Adipose tissue (tissue), 3 donors: ENCODE results near the gene POGK. TPM values are rescaled to one million over a fixed set of nuclear protein-coding genes. Genes with fewer than 3 reads are reported as not detected.
"Not testable (repeated sequence)": the region's sequence is repeated elsewhere in the genome, so short reads cannot be mapped to it uniquely, and the experiment has no call there.

Experiments used
- H3K27ac ChIP-seq: one replicate; pipeline ENCODE4 v1.5.1; 2013; ENCODE audit warnings: low read depth, low read length
- WGBS, 3 donors: extraction: QIAGEN DNeasy Blood & Tissue Kit; methylation state at CpG; one replicate each; pipeline ENCODE4 v1.1.7; 2013; 5-methylcytosine and 5-hydroxymethylcytosine counted together
- polyA plus RNA-seq, 3 donors: library from polyadenylated mRNA; stranded (reverse); fragments of 200-250 nt; gene quantifications; one replicate each; pipeline ENCODE4 v1.2.3, GENCODE V29; 2013
- donor health status: healthy with polysubstance abuse.
- donor health status: Bipolar disorder and iron deficiency.
- donor health status: healthy.

The POGK gene, protein sequence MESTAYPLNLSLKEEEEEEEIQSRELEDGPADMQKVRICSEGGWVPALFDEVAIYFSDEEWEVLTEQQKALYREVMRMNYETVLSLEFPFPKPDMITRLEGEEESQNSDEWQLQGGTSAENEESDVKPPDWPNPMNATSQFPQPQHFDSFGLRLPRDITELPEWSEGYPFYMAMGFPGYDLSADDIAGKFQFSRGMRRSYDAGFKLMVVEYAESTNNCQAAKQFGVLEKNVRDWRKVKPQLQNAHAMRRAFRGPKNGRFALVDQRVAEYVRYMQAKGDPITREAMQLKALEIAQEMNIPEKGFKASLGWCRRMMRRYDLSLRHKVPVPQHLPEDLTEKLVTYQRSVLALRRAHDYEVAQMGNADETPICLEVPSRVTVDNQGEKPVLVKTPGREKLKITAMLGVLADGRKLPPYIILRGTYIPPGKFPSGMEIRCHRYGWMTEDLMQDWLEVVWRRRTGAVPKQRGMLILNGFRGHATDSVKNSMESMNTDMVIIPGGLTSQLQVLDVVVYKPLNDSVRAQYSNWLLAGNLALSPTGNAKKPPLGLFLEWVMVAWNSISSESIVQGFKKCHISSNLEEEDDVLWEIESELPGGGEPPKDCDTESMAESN
- polyA plus RNA-seq: 10 to 100 TPM in 2 of 3 donors, 1 to 10 TPM in 1; 6.2 to 11.2 (median 10.8) TPM

GRCh38 chr1:166838766-166839599, at the start of gene POGK:
Gene POGK (plus strand): TSS chr1:166839475. CDS start chr1:166840957, 1,482 bp downstream.
- WGBS, 3 donors: 0 to 1% (median 1%) methylated on average over 44 to 63 of the region's 63 CpGs
- peak within 1 kb of the TSS; percentile 68 for H3K27ac ChIP-seq

DNA sequence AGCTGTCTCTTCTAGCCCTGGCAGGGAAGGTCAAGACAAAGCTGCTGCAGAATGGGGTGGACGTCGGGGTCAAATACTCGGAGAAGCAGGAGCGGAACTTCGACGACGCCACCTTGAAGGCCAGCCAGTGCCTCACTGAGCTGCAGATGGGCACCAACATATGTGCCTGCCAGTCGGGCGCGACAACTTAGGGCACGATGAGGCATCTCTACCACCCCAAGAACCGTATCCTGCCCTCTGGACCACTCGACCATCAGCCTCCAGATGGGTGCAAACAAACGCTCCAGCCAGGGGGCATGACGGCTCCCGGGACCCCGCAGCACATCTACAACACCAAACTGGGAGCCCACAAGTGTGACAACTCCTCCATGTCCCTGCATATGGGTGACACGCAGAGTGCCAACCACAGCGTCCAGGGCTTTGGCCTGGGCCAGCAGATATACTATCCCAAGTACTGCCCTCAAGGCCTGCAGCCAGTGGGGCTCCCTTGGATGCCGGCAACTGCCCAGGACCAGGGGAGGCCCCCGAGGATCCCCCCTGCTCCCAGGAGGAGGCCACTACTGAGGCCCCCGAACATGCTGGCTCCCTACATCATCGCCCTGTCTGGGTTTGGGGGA, 42.5 kb upstream of the POGK start:
- 92 to 93% (median 93%) methylated on average over 23 of the region's 23 CpGs for WGBS, 3 donors
- no peak overlapping the region for H3K27ac ChIP-seq

- H3K27ac ChIP-seq: no peak overlapping the region
- WGBS, 3 donors: 80 to 95% (median 88%) methylated on average over 2 of the region's 2 CpGs
Measured at GRCh38 chr1:166808952-166809351, 30.3 kb upstream of the POGK start.

- 52 to 70% (median 61%) methylated on average over 2 of the region's 2 CpGs for WGBS, 3 donors
Measured at GRCh38 chr1:166811691-166812090, 27.6 kb upstream of the POGK start.

GRCh38 chr1:166813508-166814223, 25.6 kb upstream of the POGK start:
- 18 to 46% (median 34%) methylated on average over 2 of the region's 2 CpGs for WGBS, 3 donors
- H3K27ac ChIP-seq: no peak overlapping the region

More at GRCh38 chr1:166811691-166812090, 27.6 kb upstream of the POGK start:
- H3K27ac ChIP-seq: no peak overlapping the region

DNA sequence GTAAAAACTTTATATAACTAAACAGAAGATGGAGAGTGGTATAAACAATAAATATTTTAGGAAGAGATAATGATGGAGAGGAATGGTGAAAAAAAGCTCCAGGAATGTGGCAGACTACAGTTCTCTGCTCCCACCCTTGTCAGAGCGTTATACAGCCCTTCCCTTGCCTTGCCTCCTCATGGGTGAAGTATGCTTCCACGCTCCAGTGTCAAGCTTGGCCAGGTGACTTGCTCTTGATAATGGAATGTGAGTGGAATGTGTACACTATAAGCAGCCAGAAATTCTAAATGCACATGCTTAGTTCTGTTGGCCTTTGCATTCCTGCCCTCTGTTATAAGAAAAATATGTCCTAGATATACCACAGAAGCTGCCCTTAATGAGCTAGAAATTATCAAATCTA, 24.7 kb upstream of the POGK start:
- no peak overlapping the region for H3K27ac ChIP-seq
- WGBS, 3 donors: 15 to 55% (median 36%) methylated on average over 2 of the region's 2 CpGs

GRCh38 chr1:166819974-166820373, 19.3 kb upstream of the POGK start:
- no peak overlapping the region for H3K27ac ChIP-seq
- WGBS, 3 donors: 76 to 83% (median 79%) methylated on average over 2 of the region's 2 CpGs

DNA sequence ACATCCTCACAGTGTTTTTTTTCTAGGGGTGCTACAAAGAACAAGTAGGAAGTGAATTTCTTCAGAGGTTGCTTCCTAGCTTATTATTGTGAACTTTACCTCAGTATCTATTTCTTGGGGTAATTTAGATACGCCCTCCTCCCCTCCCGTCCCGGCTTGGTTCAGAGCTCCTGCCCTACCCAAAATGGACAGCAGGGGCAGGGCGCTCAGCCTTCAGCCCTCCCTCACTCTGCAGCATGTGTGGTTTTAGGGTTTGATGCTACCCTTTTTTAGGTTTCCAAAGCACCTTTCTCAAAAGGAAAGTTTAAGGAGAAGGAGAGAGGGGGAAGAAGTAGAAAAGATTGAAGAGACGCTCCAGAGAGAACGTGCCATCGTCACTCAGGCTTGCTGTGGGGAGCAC, 16.9 kb upstream of the POGK start:
- H3K27ac ChIP-seq: no peak overlapping the region
- WGBS, 3 donors: 63 to 75% (median 74%) methylated on average over 7 of the region's 7 CpGs

DNA sequence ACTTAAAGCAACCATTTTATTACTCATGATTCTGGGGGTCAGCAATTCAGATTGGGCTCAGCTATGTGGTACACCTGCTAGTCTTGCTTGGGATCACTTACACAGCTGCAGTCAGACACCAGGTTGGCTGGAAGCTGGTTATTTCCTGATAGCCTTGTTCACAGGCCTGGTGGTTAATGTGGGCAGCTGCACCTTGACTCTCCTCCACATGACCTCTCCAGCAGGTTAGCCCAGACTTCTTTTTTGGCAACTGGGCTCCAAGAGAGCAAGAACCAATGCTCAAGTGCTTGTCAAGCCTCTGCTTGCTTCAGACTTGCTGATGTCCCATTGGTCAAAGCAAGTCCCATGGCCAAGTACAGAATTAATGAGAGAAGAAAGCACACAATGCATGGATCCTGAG, 11.8 kb upstream of the POGK start:
- H3K27ac ChIP-seq: no peak overlapping the region

- not testable (repeated sequence) for H3K27ac ChIP-seq
- 57 to 83% (median 65%) methylated on average over 1 of the region's 1 CpG for WGBS, 3 donors
Measured at GRCh38 chr1:166829762-166830161, 9.5 kb upstream of the POGK start.

GRCh38 chr1:166836733-166837132, 2.5 kb upstream of the POGK start:
- 97 to 99% (median 97%) methylated on average over 4 of the region's 4 CpGs for WGBS, 3 donors
- H3K27ac ChIP-seq: no peak overlapping the region

DNA sequence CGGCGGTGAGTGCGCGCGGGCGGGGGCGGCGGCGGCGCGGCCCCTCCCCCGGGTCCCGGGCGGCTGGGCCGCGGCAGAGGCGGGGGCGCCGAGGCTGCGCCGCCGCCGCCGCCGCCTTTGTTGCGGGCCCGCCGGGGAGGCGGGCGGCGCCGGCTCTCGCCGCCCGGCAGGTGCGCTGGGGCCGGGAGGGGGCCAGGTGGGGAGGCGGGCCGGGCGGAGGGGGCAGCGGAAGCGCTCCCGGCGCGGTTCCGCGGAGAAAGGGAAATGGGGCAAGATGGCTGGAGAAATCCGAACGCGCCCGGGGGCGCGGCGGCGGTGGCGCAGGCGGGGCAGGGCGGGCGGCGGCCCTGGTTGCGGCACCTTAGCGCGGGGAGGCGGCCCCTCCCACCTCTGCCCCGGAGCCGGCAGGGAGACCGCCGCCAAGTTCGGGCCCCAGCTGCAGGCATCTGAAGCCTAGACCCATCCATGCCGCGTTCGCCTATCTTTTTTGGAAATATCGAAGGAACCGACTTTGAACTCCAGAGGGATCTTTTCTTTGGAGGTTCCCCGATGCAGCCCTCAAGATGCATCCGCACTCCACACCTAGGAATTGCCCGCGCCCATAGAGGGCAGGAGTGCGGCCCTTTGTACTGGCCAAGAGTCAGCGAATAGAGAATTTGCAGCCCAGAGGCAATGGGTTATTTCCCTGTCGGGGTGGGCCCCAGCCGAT, 479 bp downstream of the POGK start:
- 1 to 2% (median 2%) methylated on average over 56 to 82 of the region's 82 CpGs for WGBS, 3 donors
- peak overlapping the region; percentile 61 for H3K27ac ChIP-seq

- 23 to 46% (median 40%) methylated on average over 16 of the region's 16 CpGs for WGBS, 3 donors
- H3K27ac ChIP-seq: no peak overlapping the region
Measured at GRCh38 chr1:166840309-166841274, 1.3 kb downstream of the POGK start.

- WGBS, 3 donors: 73 to 94% (median 91%) methylated on average over 6 of the region's 6 CpGs
- H3K27ac ChIP-seq: no peak overlapping the region
Measured at GRCh38 chr1:166843322-166843721, 4.0 kb downstream of the POGK start.

DNA sequence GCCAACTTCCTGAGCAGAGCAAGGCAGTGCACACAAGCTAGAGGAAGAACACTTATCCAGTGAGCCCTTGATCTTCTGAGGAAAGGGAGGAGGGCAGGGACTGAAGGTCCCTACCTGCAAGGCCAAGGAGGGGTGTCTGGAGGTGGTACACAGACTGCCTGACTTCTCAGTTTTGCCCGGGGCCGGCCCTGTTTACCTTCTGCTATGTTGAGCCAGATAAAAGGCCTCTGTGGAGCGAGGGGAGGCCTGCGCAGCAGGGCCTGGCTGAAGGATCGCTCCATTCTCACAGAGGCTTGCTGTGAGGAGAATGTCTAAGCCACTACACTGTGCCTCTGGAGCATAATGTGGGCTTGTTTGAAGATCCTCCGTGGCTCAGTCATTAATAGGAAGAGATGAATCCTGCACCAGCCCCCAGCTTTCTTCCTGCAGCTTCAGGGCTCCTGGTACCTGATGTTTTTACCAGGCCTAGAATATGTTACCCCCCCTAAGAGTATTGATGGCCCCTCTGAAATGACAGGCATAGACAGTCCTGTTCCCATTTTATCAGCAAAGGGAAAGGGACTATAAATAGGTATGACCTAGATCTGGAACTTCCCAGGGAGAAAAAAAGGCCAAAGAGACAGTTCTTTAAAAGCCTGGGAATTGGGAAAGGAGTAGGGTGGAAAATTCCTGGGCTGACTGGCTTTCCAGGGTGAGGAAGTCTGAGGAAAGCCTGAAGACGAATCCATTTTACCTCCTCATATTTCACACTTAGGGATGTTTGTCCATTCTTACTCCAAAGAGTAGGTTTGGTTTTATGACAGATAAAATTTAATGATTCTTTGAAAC, 4.7 kb downstream of the POGK start:
- 33 to 77% (median 69%) methylated on average over 7 of the region's 7 CpGs for WGBS, 3 donors
- H3K27ac ChIP-seq: no peak overlapping the region

DNA sequence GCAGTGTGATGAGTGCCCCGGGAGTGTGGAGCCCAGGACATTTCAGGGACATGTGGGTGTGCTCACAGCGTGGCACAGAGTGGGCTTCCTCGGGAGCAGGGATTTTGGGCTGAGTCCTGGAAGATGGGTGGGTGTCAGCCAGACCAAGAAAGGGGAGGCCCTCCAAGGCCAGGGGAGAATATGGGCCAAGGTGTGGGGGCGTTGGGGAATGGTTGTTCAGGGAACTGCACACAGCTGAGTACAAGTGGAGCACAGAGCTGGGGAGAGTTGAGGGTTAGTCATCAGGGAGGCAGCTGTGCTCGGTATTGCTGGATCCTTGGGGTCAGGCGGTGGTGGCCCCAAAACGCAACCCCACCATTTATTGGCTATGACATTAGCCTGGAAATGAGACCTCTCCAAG, 5.5 kb downstream of the POGK start:
- H3K27ac ChIP-seq: no peak overlapping the region
- 62 to 77% (median 74%) methylated on average over 7 of the region's 7 CpGs for WGBS, 3 donors
